Esophagus squamous epithelium (tissue), 5 donors: ENCODE results near the gene DUSP2. TPM values are rescaled to one million over a fixed set of nuclear protein-coding genes. Genes with fewer than 3 reads are reported as not detected.

Experiments
- DNase-seq: peaks from one replicate; lab custom pipeline; 2025; lab: John Stamatoyannopoulos, UW
- H3K27ac ChIP-seq, 4 donors: fragments of 200-600 bp; sonication (generic); one replicate each; pipeline ENCODE4 v1.5.1; 2016 to 2019; ENCODE audit warnings: mild to moderate bottlenecking in 1 of 4
- H3K27me3 ChIP-seq, 4 donors: fragments of 200-600 bp; sonication (generic); 1 replicate in 3 of 4; 2 replicates in 1 of 4; pipeline versions ENCODE4 v1.5.1 to v1.6.0; 2017 to 2021; ENCODE audit warnings: antibody characterized with exemption in 1 of 4
- H3K36me3 ChIP-seq, 3 donors: fragments of 200-600 bp; sonication (generic); one replicate each; pipeline ENCODE4 v1.5.1; 2016 to 2019
- H3K4me1 ChIP-seq, 3 donors: fragments of 200-600 bp; sonication (generic); one replicate each; pipeline ENCODE4 v1.5.1; 2017 to 2019
- H3K4me3 ChIP-seq, 4 donors: fragments of 200-600 bp; sonication (generic); 1 replicate in 3 of 4; 2 replicates in 1 of 4; pipeline ENCODE4 v1.5.1; 2016 to 2019; ENCODE audit warnings: mild to moderate bottlenecking in 2 of 4, moderate library complexity in 1 of 4
- H3K9me3 ChIP-seq, 3 donors: fragments of 200-600 bp; sonication (generic); one replicate each; pipeline ENCODE4 v1.5.1; 2016 to 2019
- POLR2A ChIP-seq, 4 donors: fragments of 450-650 bp; IDR thresholded peaks; one replicate each; pipeline ENCODE4 v1.6.1; 2017; ENCODE audit warnings: antibody characterized with exemption in 4 of 4, mild to moderate bottlenecking in 4 of 4, moderate library complexity in 3 of 4
- WGBS, 2 donors: methylation state at CpG; one replicate each; pipeline ENCODE4 v1.1.5; 2018; 5-methylcytosine and 5-hydroxymethylcytosine counted together
- intact Hi-C: fragments of 100-400 bp; cut with DNase I; formaldehyde crosslinking; loops from one replicate; pipeline ENCODE4 v1.15.0; 2022
- total RNA-seq, 4 donors: library from RNA; depleted of rRNA; stranded (reverse); fragments of >200 nt; gene quantifications; one replicate each; pipeline ENCODE4 v1.1.0, GENCODE V29; 2016
- TF ChIP-seq, protein P1 (sequence below), 6 experiments: fragments of 450-650 bp in 4 of 6; fragments of 200-600 bp in 2 of 6; sonication (generic) in 2 of 6; IDR thresholded peaks; one replicate each; pipeline ENCODE4 v1.5.1; 2016 to 2019; ENCODE audit warnings: antibody characterized with exemption in 6 of 6, mild to moderate bottlenecking in 4 of 6, moderate library complexity in 4 of 6
- donor health status: DM: yes; HTN: yes; CAD: no.

DUSP2 gene
- total RNA-seq, 4 donors from 2014 or later, result 1.5 to 10.3 (median 5.6) TPM

- peaks cover 0 to 30% (median 0%) of the 10 kb centered on the region in 4 donors for H3K27me3 ChIP-seq
- H3K9me3 ChIP-seq, result peaks cover 0 to 19% (median 10%) of the 10 kb centered on the region in 3 donors
- H3K27ac ChIP-seq, result no peak overlapping the region
- no peak for DNase-seq
- intact Hi-C loops, result no loop called here
- 86 to 92% methylated on average over 1 to 2 of the region's 3 CpGs for WGBS, 2 donors
- peaks cover 0 to 9% (median 0%) of the 10 kb centered on the region in 3 donors for H3K4me1 ChIP-seq
- H3K4me3 ChIP-seq, result no peak overlapping the region
- H3K36me3 ChIP-seq, result no peaks in the 10 kb centered on the region
- TF ChIP-seq, protein P1, sequence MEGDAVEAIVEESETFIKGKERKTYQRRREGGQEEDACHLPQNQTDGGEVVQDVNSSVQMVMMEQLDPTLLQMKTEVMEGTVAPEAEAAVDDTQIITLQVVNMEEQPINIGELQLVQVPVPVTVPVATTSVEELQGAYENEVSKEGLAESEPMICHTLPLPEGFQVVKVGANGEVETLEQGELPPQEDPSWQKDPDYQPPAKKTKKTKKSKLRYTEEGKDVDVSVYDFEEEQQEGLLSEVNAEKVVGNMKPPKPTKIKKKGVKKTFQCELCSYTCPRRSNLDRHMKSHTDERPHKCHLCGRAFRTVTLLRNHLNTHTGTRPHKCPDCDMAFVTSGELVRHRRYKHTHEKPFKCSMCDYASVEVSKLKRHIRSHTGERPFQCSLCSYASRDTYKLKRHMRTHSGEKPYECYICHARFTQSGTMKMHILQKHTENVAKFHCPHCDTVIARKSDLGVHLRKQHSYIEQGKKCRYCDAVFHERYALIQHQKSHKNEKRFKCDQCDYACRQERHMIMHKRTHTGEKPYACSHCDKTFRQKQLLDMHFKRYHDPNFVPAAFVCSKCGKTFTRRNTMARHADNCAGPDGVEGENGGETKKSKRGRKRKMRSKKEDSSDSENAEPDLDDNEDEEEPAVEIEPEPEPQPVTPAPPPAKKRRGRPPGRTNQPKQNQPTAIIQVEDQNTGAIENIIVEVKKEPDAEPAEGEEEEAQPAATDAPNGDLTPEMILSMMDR (IDR thresholded peaks at IDR 0.05), result no peak
- no peak for TF ChIP-seq POLR2A (IDR thresholded peaks at IDR 0.05)
Measured at GRCh38 chr2:96105152-96105915, 39.9 kb downstream of the DUSP2 start.

- H3K4me1 ChIP-seq, result peaks cover 0 to 14% (median 0%) of the 10 kb centered on the region in 3 donors
- TF ChIP-seq, protein P1 (IDR thresholded peaks at IDR 0.05), result no peak
- TF ChIP-seq POLR2A (IDR thresholded peaks at IDR 0.05), result no peak
- no peaks in the 10 kb centered on the region for H3K36me3 ChIP-seq
- 74 to 87% methylated on average over 4 to 6 of the region's 6 CpGs for WGBS, 2 donors
- no peak overlapping the region for H3K4me3 ChIP-seq
- intact Hi-C loops, result no loop called here
- peaks cover 0 to 28% (median 0%) of the 10 kb centered on the region in 4 donors for H3K27me3 ChIP-seq
- no peak for DNase-seq
- peaks cover 0 to 19% (median 10%) of the 10 kb centered on the region in 3 donors for H3K9me3 ChIP-seq
- H3K27ac ChIP-seq, result no peak overlapping the region
Measured at GRCh38 chr2:96104487-96104861, 40.8 kb downstream of the DUSP2 start.

- no peak overlapping the region for H3K4me3 ChIP-seq
- intact Hi-C loops, result no loop called here
- no peak overlapping the region for H3K27ac ChIP-seq
- peaks cover 0 to 14% (median 0%) of the 10 kb centered on the region in 3 donors for H3K4me1 ChIP-seq
- H3K27me3 ChIP-seq, result peaks cover 0 to 23% (median 0%) of the 10 kb centered on the region in 4 donors
- TF ChIP-seq, protein P1 (IDR thresholded peaks at IDR 0.05), result no peak
- TF ChIP-seq POLR2A (IDR thresholded peaks at IDR 0.05), result no peak
- no peaks in the 10 kb centered on the region for H3K36me3 ChIP-seq
- 37 to 54% methylated on average over 4 to 5 of the region's 6 CpGs for WGBS, 2 donors
- no peak for DNase-seq
- H3K9me3 ChIP-seq, result peaks cover 0 to 19% (median 10%) of the 10 kb centered on the region in 3 donors
Measured at GRCh38 chr2:96103761-96104486, 41.3 kb downstream of the DUSP2 start.

DNA sequence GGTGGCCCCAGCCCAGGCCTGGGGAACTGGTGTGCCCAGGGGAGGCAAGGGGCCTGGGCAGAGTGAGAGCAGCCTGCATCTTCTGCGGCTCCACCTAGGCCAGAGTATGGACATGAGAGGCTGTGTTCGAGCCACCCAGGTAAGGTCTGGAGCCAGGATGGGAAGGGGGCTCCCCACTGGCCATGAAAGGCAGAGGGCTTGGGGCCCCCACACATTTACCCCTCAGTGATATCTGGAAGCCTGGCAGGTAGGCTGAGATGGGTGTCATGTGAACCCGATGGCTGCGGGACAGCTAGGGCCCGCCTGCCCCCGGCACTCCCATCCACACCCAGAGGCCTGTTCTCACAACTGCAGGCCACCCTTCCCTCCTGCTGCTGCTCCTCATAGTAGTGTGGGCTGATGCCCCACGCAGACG lies 42.0 kb downstream of the DUSP2 start:
- H3K4me3 ChIP-seq, result no peak overlapping the region
- DNase-seq, result no peak
- intact Hi-C loops, result no loop called here
- H3K36me3 ChIP-seq, result no peaks in the 10 kb centered on the region
- TF ChIP-seq, protein P1 (IDR thresholded peaks at IDR 0.05), result no peak
- TF ChIP-seq POLR2A (IDR thresholded peaks at IDR 0.05), result no peak
- WGBS, 2 donors, result 79% methylated on average over 7 of the region's 8 CpGs; no CpG with 5 or more reads in 1 of the 2 donors
- H3K27me3 ChIP-seq, result peaks cover 0 to 16% (median 0%) of the 10 kb centered on the region in 4 donors
- H3K27ac ChIP-seq, result no peak overlapping the region
- H3K4me1 ChIP-seq, result peaks cover 0 to 11% (median 0%) of the 10 kb centered on the region in 3 donors
- H3K9me3 ChIP-seq, result peaks cover 0 to 19% (median 10%) of the 10 kb centered on the region in 3 donors
